ENCODE measurements around the gene DUS2. TPM values are rescaled to one million over a fixed set of nuclear protein-coding genes. Genes with fewer than 3 reads are reported as not detected.

Gene DUS2
- total and polyA plus RNA-seq, 9 of the 15 experiments (the other 6 are each of a cell fraction or from before 2014, with no cell fraction given): 5.8 to 22.5 (median 20.6) TPM

GRCh38 chr16:68079626-68080344 lies 56.7 kb downstream of the DUS2 start:
- peaks cover 4% of the 10 kb centered on the region; the same call in 1 of the 3 replicates for H3K79me2 ChIP-seq (ENCODE audit: control insufficient read depth, insufficient read depth, low read length)
- ChIA-PET CTCF (ENCODE audit: low intra/inter-chr PET ratio) (no interaction called here), POLR2A (interaction anchor here (0.5 to 2.3 kb wide), 7 partner anchors 8 to 184 kb away, joined by 3 to 11 read pairs (median 4); partner anchors contain the start of genes DDX28 and DUS2)
- peak; percentile 97 for FAIRE-seq
- peaks cover 57 to 64% of the 10 kb centered on the region in 2 experiments for H3K4me1 ChIP-seq (replicated peaks in 1 of 2; ENCODE audit: control insufficient read depth in 2 of 2, insufficient read depth in 2 of 2, low read length in 2 of 2)
- no peaks in the 10 kb centered on the region for H4K20me1 ChIP-seq (replicated peaks; ENCODE audit: control insufficient read depth, insufficient read depth, low read length)
- peak overlapping the region; percentile 75 to 90 for H3K9ac ChIP-seq (ENCODE audit: insufficient read depth in 1 of 2, low read depth in 2 of 2, low read length in 2 of 2)
- no TSS peak for BruUV-seq (replicated peaks)
- H3K4me3 ChIP-seq: peak overlapping the region; percentile 13; the same call in 1 of the 2 replicates
- H3K27ac ChIP-seq (ENCODE audit: extremely low read depth, low read depth, low read length): peak overlapping the region; percentile 98
- WGBS (ENCODE audit: insufficient coverage, low coverage, missing lambda C conversion rate): 2% methylated on average over 11 of the region's 13 CpGs
- peak; percentile 78 for ATAC-seq
- in situ Hi-C loops (cut with MboI) (loop anchor here (10.0 kb wide), 1 partner anchor 145 kb away; no protein-coding TSS in a partner anchor), intact Hi-C loops (cut with micrococcal nuclease) (no loop called here)
- H3K36me3 ChIP-seq (ENCODE audit: control insufficient read depth, insufficient read depth, low read length): peaks cover 41% of the 10 kb centered on the region
- peak overlapping the region; percentile 77 for H3K4me2 ChIP-seq (ENCODE audit: insufficient read depth, low read length)
- no peaks in the 10 kb centered on the region for H3K9me3 ChIP-seq (replicated peaks; ENCODE audit: control insufficient read depth, insufficient read depth, low read depth, low read length)
- H3K9me1 ChIP-seq (ENCODE audit: control insufficient read depth, insufficient read depth, low read length): peaks cover 2% of the 10 kb centered on the region
- H2AFZ ChIP-seq (ENCODE audit: low read depth, low read length): peak overlapping the region; percentile 80
- peak; percentile 88 to 94 (median 91) for DNase-seq (ENCODE audit: extremely low read depth in 1 of 4, low spot score in 3 of 4)
- H3K27me3 ChIP-seq (ENCODE audit: control insufficient read depth in 2 of 2, insufficient read depth in 2 of 2, low read length in 2 of 2): no peaks in the 10 kb centered on the region
- TF ChIP-seq ESRRB (CRISPR knock-in tag; IDR thresholded peaks at IDR 0.05; ENCODE audit: borderline replicate concordance): no peak
- no peak for TF ChIP-seq PURB (CRISPR knock-in tag; IDR thresholded peaks at IDR 0.05; ENCODE audit: low read depth)
- no peak for TF ChIP-seq HMG20B (CRISPR knock-in tag; IDR thresholded peaks at IDR 0.05)
- TF ChIP-seq GTF2E2 (tag; IDR thresholded peaks at IDR 0.05): peak; percentile 77; the same call in 1 of the 2 replicates
- peak; percentile 41; the same call in 1 of the 2 replicates for TF ChIP-seq ZNF134 (CRISPR knock-in tag; conservative IDR thresholded peaks at IDR 0.05)
- TF ChIP-seq IFI16 (CRISPR knock-in tag; IDR thresholded peaks at IDR 0.05): no peak
- peak; percentile 83 for TF ChIP-seq KDM5B (IDR thresholded peaks at IDR 0.05; ENCODE audit: insufficient replicate concordance, low read depth, low read length)
- TF ChIP-seq ZNF398 (CRISPR knock-in tag; IDR thresholded peaks at IDR 0.05): no peak
- TF ChIP-seq, protein P1, sequence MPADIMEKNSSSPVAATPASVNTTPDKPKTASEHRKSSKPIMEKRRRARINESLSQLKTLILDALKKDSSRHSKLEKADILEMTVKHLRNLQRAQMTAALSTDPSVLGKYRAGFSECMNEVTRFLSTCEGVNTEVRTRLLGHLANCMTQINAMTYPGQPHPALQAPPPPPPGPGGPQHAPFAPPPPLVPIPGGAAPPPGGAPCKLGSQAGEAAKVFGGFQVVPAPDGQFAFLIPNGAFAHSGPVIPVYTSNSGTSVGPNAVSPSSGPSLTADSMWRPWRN (IDR thresholded peaks at IDR 0.05; ENCODE audit: low read depth): peak; percentile 72
- no peak for TF ChIP-seq PRMT5 (CRISPR knock-in tag; IDR thresholded peaks at IDR 0.05)
- peak; percentile 96 for TF ChIP-seq VEZF1 (CRISPR knock-in tag; IDR thresholded peaks at IDR 0.05)
- no peak for TF ChIP-seq MAFF (IDR thresholded peaks at IDR 0.05; ENCODE audit: low read length)
- peak; percentile 74 for TF ChIP-seq NCOR1 (IDR thresholded peaks at IDR 0.05)
- TF ChIP-seq BACH1 (tag; IDR thresholded peaks at IDR 0.05): peak; percentile 66; the same call in 1 of the 2 replicates
- TF ChIP-seq SFPQ (IDR thresholded peaks at IDR 0.05; ENCODE audit: low read depth, low read length): no peak
